GM23248 (cell line): Measurements from ENCODE around the gene FRMD1. TPM values are rescaled to one million over a fixed set of nuclear protein-coding genes. Genes with fewer than 3 reads are reported as not detected.

ENCODE experiments used
- DNase-seq: peaks from one replicate; pipeline ENCODE4 v3.0.0-alpha.2; 2015
- H2AFZ ChIP-seq: fragments of 200-600 bp; sonication (generic); 2 replicates; pipeline ENCODE4 v1.6.1; 2016; ENCODE audit warnings: antibody characterized with exemption
- H3F3A ChIP-seq: fragments of 200-600 bp; sonication (generic); 2 replicates; pipeline ENCODE4 v1.6.1; 2016; ENCODE audit warnings: mild to moderate bottlenecking, antibody characterized with exemption, mixed run types; ENCODE audit not compliant: insufficient read depth
- H3K27ac ChIP-seq: fragments of 200-600 bp; sonication (generic); 2 replicates; pipeline ENCODE4 v1.5.1; 2016; ENCODE audit warnings: mild to moderate bottlenecking
- H3K27me3 ChIP-seq: fragments of 200-600 bp; sonication (generic); replicated peaks from 2 replicates; pipeline ENCODE4 v1.6.1; 2016; ENCODE audit warnings: mild to moderate bottlenecking; ENCODE audit not compliant: insufficient read depth
- H3K36me3 ChIP-seq: fragments of 200-600 bp; sonication (generic); 2 replicates; pipeline ENCODE4 v1.6.1; 2016; ENCODE audit warnings: low read depth, mild to moderate bottlenecking
- H3K4me1 ChIP-seq: fragments of 200-600 bp; sonication (generic); 2 replicates; pipeline ENCODE4 v1.6.1; 2016; ENCODE audit warnings: mild to moderate bottlenecking; ENCODE audit not compliant: insufficient read depth
- H3K4me2 ChIP-seq: fragments of 200-600 bp; sonication (generic); one replicate; pipeline ENCODE4 v1.6.1; 2016; ENCODE audit warnings: mild to moderate bottlenecking; ENCODE audit not compliant: unreplicated experiment
- H3K4me3 ChIP-seq: fragments of 200-600 bp; sonication (generic); 2 replicates; pipeline ENCODE4 v1.5.1; 2016; ENCODE audit warnings: mild to moderate bottlenecking
- H3K79me2 ChIP-seq: fragments of 200-600 bp; sonication (generic); 2 replicates; pipeline ENCODE4 v1.6.1; 2016; ENCODE audit warnings: mild to moderate bottlenecking; ENCODE audit not compliant: insufficient read depth
- H3K9ac ChIP-seq: fragments of 200-600 bp; sonication (generic); 2 replicates; pipeline ENCODE4 v1.6.1; 2016; ENCODE audit warnings: mild to moderate bottlenecking
- H3K9me2 ChIP-seq: fragments of 200-600 bp; sonication (generic); 2 replicates; pipeline ENCODE4 v1.6.1; 2016; ENCODE audit warnings: mixed run types, mild to moderate bottlenecking, moderate library complexity; ENCODE audit not compliant: insufficient read depth
- H3K9me3 ChIP-seq: fragments of 200-600 bp; sonication (generic); one replicate; pipeline ENCODE4 v1.6.1; 2017; ENCODE audit warnings: low read depth
- H4K20me1 ChIP-seq: fragments of 200-600 bp; sonication (generic); 2 replicates; pipeline ENCODE4 v1.6.0; 2016; ENCODE audit not compliant: insufficient read depth
- EZH2 ChIP-seq: fragments of 200-600 bp; sonication (generic); IDR thresholded peaks from 2 replicates; pipeline ENCODE4 v1.6.1; 2018; ENCODE audit warnings: antibody characterized with exemption, mild to moderate bottlenecking; ENCODE audit not compliant: insufficient read depth, poor library complexity, severe bottlenecking
- EZH2phosphoT487 ChIP-seq: fragments of 200-600 bp; sonication (generic); IDR thresholded peaks from 2 replicates; pipeline ENCODE4 v1.6.1; 2018; ENCODE audit warnings: antibody characterized with exemption, moderate library complexity, mild to moderate bottlenecking, low read depth; ENCODE audit not compliant: insufficient read depth
- WGBS, 2 experiments: methylation state at CpG; one replicate each; pipeline ENCODE4 v1.1.6; 2015 to 2017; ENCODE audit warnings: low lambda C conversion rate in 2 of 2, low coverage in 1 of 2; ENCODE audit errors: missing lambda C conversion rate in 2 of 2; 5-methylcytosine and 5-hydroxymethylcytosine counted together
- in situ Hi-C: fragments of 300-500 bp; cut with MboI; formaldehyde crosslinking; loops from 2 replicates; pipeline ENCODE4 v1.15.0; 2020
- polyA plus RNA-seq: library from polyadenylated mRNA; unstranded; fragments of >200 nt; fragmentation: Nextera tagmentation; extraction: Ambion mirVana; gene quantifications from 2 replicates; pipeline ENCODE4 v1.2.1, GENCODE V29; 2016
- total RNA-seq: library from RNA; depleted of rRNA; stranded (reverse); fragments of >200 nt; shearing (Covaris generic); gene quantifications from 2 replicates; pipeline ENCODE4 v1.2.3, GENCODE V29; 2014

FRMD1 gene
- total and polyA plus RNA-seq, 2 experiments from 2014 or later: not detected

- Histone ChIP-seq H3K4me2 (no peak overlapping the region), H3K9me3 (no peaks in the 10 kb centered on the region), H4K20me1 (no peaks in the 10 kb centered on the region), H3K9me2 (no peaks in the 10 kb centered on the region), H3K79me2 (no peaks in the 10 kb centered on the region), H3F3A (no peaks in the 10 kb centered on the region), H3K27ac (no peak overlapping the region), H3K4me3 (no peak overlapping the region), H3K9ac (no peak overlapping the region), H2AFZ (no peak overlapping the region), H3K36me3 (no peaks in the 10 kb centered on the region), H3K27me3 (no peaks in the 10 kb centered on the region), H3K4me1 (no peaks in the 10 kb centered on the region)
- WGBS, 2 experiments: 69 to 86% methylated on average over 11 of the region's 11 CpGs
- TF ChIP-seq EZH2: no peak
- no peak for TF ChIP-seq EZH2phosphoT487
- in situ Hi-C loops: no loop called here
- DNase-seq: no peak
These were observed 37.5 kb upstream of the FRMD1 start for GRCh38 chr6:168116438-168116974.

GRCh38 chr6:168115748-168116437 is 36.9 kb upstream of the FRMD1 start:
- Histone ChIP-seq H3K9me3 (no peaks in the 10 kb centered on the region), H3K9ac (no peak overlapping the region), H3K36me3 (no peaks in the 10 kb centered on the region), H3K27ac (no peak overlapping the region), H3K4me1 (no peaks in the 10 kb centered on the region), H3F3A (no peaks in the 10 kb centered on the region), H3K4me3 (no peak overlapping the region), H2AFZ (no peak overlapping the region), H3K4me2 (no peak overlapping the region), H4K20me1 (no peaks in the 10 kb centered on the region), H3K27me3 (no peaks in the 10 kb centered on the region; the same call in 1 of the 2 replicates), H3K79me2 (no peaks in the 10 kb centered on the region), H3K9me2 (no peaks in the 10 kb centered on the region)
- no peak for DNase-seq
- TF ChIP-seq EZH2phosphoT487 (no peak), EZH2 (no peak)
- WGBS, 2 experiments: 56 to 64% methylated on average over 5 of the region's 5 CpGs
- in situ Hi-C loops: no loop called here

- no peak overlapping the region for H3K4me2 ChIP-seq
- no peaks in the 10 kb centered on the region for H3K36me3 ChIP-seq
- no peaks in the 10 kb centered on the region for H3K79me2 ChIP-seq
- H3K4me3 ChIP-seq: no peak overlapping the region
- no peaks in the 10 kb centered on the region; the same call in 1 of the 2 replicates for H3K27me3 ChIP-seq
- 61 to 65% methylated on average over 8 of the region's 8 CpGs for WGBS, 2 experiments
- no peak overlapping the region for H3K27ac ChIP-seq
- no peaks in the 10 kb centered on the region for H3K4me1 ChIP-seq
- no peaks in the 10 kb centered on the region for H4K20me1 ChIP-seq
- H3F3A ChIP-seq: no peaks in the 10 kb centered on the region
- H3K9me2 ChIP-seq: no peaks in the 10 kb centered on the region
- no peaks in the 10 kb centered on the region for H3K9me3 ChIP-seq
- no peak for DNase-seq
- in situ Hi-C loops: no loop called here
- no peak for TF ChIP-seq EZH2phosphoT487
- H2AFZ ChIP-seq: no peak overlapping the region
- H3K9ac ChIP-seq: no peak overlapping the region
These were observed 34.2 kb upstream of the FRMD1 start for GRCh38 chr6:168113226-168113625.

GRCh38 chr6:168111911-168112310 is 32.9 kb upstream of the FRMD1 start:
- H3K4me3 ChIP-seq: no peak overlapping the region
- no peak overlapping the region for H2AFZ ChIP-seq
- TF ChIP-seq EZH2: no peak
- TF ChIP-seq EZH2phosphoT487: no peak
- H3K9me3 ChIP-seq: no peaks in the 10 kb centered on the region
- no peaks in the 10 kb centered on the region for H3K79me2 ChIP-seq
- 63 to 69% methylated on average over 6 of the region's 6 CpGs for WGBS, 2 experiments
- H3K27ac ChIP-seq: no peak overlapping the region
- H3K9me2 ChIP-seq: no peaks in the 10 kb centered on the region
- in situ Hi-C loops: no loop called here
- H3F3A ChIP-seq: no peaks in the 10 kb centered on the region
- no peak overlapping the region for H3K4me2 ChIP-seq
- no peaks in the 10 kb centered on the region for H3K4me1 ChIP-seq
- H3K9ac ChIP-seq: no peak overlapping the region
- no peaks in the 10 kb centered on the region for H3K36me3 ChIP-seq
- no peak for DNase-seq
- no peaks in the 10 kb centered on the region for H4K20me1 ChIP-seq
- no peaks in the 10 kb centered on the region; the same call in 1 of the 2 replicates for H3K27me3 ChIP-seq
